ENCODE data around the gene LDB2. TPM values are rescaled to one million over a fixed set of nuclear protein-coding genes. Genes with fewer than 3 reads are reported as not detected.

The LDB2 gene
- total and polyA plus RNA-seq, 2 donors (not counting 3 experiments of a cell fraction or from before 2014, with no cell fraction given) = 127 to 223 TPM

DNA sequence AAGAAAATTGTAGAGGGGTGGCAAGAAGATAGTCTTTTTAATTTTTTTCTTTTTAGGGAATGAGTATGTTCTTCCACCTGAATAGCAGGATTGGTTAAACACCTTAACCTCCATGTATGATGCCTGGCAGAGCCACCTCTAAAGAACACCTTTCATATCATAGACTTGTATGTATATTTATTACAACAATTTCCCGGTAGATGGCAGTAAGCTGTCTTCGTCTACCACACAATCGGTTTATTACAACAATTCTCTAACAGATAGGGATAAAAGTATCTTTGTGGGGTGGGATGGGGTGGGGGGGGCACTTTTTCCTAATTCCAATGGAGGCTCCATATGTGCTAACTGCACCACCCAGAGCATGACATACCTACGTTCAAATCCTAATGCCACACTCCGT lies 255.5 kb downstream of the LDB2 start:
- Histone ChIP-seq H3K27ac (ENCODE audit: insufficient read depth, low read depth, low read length) (no peak overlapping the region), H3K36me3 (ENCODE audit: control insufficient read depth in 2 of 2, extremely low read depth in 1 of 2, insufficient read depth in 2 of 2, low read length in 2 of 2) (no peaks in the 10 kb centered on the region), H3K9me1 (replicated peaks; ENCODE audit: control insufficient read depth, extremely low read depth, insufficient read depth, low read length) (no peaks in the 10 kb centered on the region), H3K4me2 (ENCODE audit: insufficient read depth, low read length) (no peak overlapping the region), H3K79me2 (ENCODE audit: control insufficient read depth, insufficient read depth, low read length) (no peaks in the 10 kb centered on the region), H2AFZ (ENCODE audit: low read depth, low read length) (no peak overlapping the region), H3K4me1 (ENCODE audit: control insufficient read depth, extremely low read depth, insufficient read depth, low read length) (no peaks in the 10 kb centered on the region), H4K20me1 (replicated peaks; ENCODE audit: control insufficient read depth, extremely low read depth, insufficient read depth, low read length) (no peaks in the 10 kb centered on the region), H3K9me3 (replicated peaks; ENCODE audit: control insufficient read depth, insufficient read depth, low read length) (no peaks in the 10 kb centered on the region), H3K9ac (replicated peaks; ENCODE audit: extremely low read depth, insufficient read depth, low read length) (no peak overlapping the region), H3K27me3 (ENCODE audit: control insufficient read depth in 2 of 2, insufficient read depth in 2 of 2, low read length in 2 of 2) (no peaks in the 10 kb centered on the region), H3K4me3 (replicated peaks in 1 of 3; ENCODE audit: insufficient read depth in 1 of 3, low read depth in 1 of 3, low read length in 3 of 3) (no peak overlapping the region)
- intact Hi-C loops (cut with micrococcal nuclease) = no loop called here
- no peak for DNase-seq (ENCODE audit: low read depth, low spot score)
- dilution Hi-C loops (cut with MboI; ENCODE audit: extremely low pct_ligation_motif_present, low sequenced_read_pairs) = no loop called here
- TF ChIP-seq, protein P1, sequence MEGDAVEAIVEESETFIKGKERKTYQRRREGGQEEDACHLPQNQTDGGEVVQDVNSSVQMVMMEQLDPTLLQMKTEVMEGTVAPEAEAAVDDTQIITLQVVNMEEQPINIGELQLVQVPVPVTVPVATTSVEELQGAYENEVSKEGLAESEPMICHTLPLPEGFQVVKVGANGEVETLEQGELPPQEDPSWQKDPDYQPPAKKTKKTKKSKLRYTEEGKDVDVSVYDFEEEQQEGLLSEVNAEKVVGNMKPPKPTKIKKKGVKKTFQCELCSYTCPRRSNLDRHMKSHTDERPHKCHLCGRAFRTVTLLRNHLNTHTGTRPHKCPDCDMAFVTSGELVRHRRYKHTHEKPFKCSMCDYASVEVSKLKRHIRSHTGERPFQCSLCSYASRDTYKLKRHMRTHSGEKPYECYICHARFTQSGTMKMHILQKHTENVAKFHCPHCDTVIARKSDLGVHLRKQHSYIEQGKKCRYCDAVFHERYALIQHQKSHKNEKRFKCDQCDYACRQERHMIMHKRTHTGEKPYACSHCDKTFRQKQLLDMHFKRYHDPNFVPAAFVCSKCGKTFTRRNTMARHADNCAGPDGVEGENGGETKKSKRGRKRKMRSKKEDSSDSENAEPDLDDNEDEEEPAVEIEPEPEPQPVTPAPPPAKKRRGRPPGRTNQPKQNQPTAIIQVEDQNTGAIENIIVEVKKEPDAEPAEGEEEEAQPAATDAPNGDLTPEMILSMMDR (IDR thresholded peaks at IDR 0.05; ENCODE audit: extremely low read depth in 1 of 2, insufficient read depth in 1 of 2, low read depth in 1 of 2, low read length in 2 of 2) = no peak
- no peak for TF ChIP-seq POLR2A (IDR thresholded peaks at IDR 0.05; ENCODE audit: low read depth, low read length)
- TF ChIP-seq FOS (IDR thresholded peaks at IDR 0.05; ENCODE audit: borderline replicate concordance, insufficient read depth, low read length) = no peak
- no peak for TF ChIP-seq EZH2 (IDR thresholded peaks at IDR 0.05; ENCODE audit: borderline replicate concordance, low read depth, low read length, severe bottlenecking)
- no peak for TF ChIP-seq POLR2AphosphoS5 (IDR thresholded peaks at IDR 0.05; ENCODE audit: insufficient read depth, low read depth, low read length)
- no peak for TF ChIP-seq JUN (IDR thresholded peaks at IDR 0.05; ENCODE audit: borderline replicate concordance, insufficient read depth, insufficient read length, low read depth)
- TF ChIP-seq GATA2 (IDR thresholded peaks at IDR 0.05; ENCODE audit: insufficient read depth, insufficient read length, low read depth, low read length) = no peak
- no peak for TF ChIP-seq MYC (IDR thresholded peaks at IDR 0.05; ENCODE audit: low read depth, low read length)
- TF ChIP-seq, protein P2, sequence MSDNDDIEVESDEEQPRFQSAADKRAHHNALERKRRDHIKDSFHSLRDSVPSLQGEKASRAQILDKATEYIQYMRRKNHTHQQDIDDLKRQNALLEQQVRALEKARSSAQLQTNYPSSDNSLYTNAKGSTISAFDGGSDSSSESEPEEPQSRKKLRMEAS (IDR thresholded peaks at IDR 0.05; ENCODE audit: insufficient read depth, insufficient read length) = no peak
- no peak for FAIRE-seq
- CTCF ChIA-PET = interaction anchor here (0.6 to 1.0 kb wide), 5 partner anchors 114 to 681 kb away, joined by 3 read pairs; no protein-coding TSS in a partner anchor
- POLR2A ChIA-PET = no interaction called here
- BruUV-seq (replicated peaks) = no TSS peak
